ENCODE measurements around the gene LHCGR.

The LHCGR gene

GRCh38 chr2:48755473-48755872 lies at the start of gene LHCGR:
TSS of gene LHCGR (minus strand) at chr2:48755724. CDS start at chr2:48755671, 53 bp downstream.
- Histone ChIP-seq H3K36me3 (no peaks in the 10 kb centered on the region), H3K27ac (no peak within 1 kb of the TSS), H3K9me3 (no peaks in the 10 kb centered on the region), H3K27me3 (peaks cover 47% of the 10 kb centered on the region), H3K4me3 (ENCODE audit: low read depth in 1 of 2, low read length in 1 of 2) (no peak within 1 kb of the TSS), H3K4me1 (ENCODE audit: control insufficient read depth in 1 of 2, insufficient read depth in 1 of 2, low read depth in 1 of 2, low read length in 1 of 2) (no peaks in the 10 kb centered on the region)
- no peak for TF ChIP-seq CTCF (IDR thresholded peaks at IDR 0.05)

GRCh38 chr2:48799601-48800000 lies 44.1 kb upstream of the LHCGR start:
- no peak for TF ChIP-seq CTCF (IDR thresholded peaks at IDR 0.05)
- H3K27me3 ChIP-seq: no peaks in the 10 kb centered on the region
- no peak overlapping the region for H3K27ac ChIP-seq
- no peaks in the 10 kb centered on the region for H3K36me3 ChIP-seq
- H3K4me1 ChIP-seq (ENCODE audit: control insufficient read depth in 1 of 2, insufficient read depth in 1 of 2, low read depth in 1 of 2, low read length in 1 of 2): no peaks in the 10 kb centered on the region
- no peak overlapping the region for H3K4me3 ChIP-seq (ENCODE audit: low read depth in 1 of 2, low read length in 1 of 2)
- no peaks in the 10 kb centered on the region for H3K9me3 ChIP-seq

DNA sequence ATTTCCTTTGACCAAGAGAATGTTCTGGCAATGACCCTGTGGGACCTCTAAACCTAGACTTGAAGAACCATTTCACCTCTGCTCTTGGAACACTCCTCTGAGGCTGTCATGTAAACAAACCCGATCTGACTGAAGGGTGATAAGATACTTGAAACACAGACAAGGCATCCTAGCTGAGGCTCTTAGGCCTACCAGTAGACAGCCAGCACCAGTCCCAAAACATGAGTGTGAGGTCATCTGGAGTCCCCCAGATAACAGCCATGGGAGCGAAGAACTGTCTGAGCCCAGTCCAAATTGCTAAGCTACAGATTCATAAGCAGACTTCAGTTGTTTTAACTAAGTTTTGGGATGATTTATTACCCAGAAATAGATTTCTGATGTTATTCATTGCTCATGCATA lies 39.5 kb upstream of the LHCGR start:
- no peaks in the 10 kb centered on the region for H3K4me1 ChIP-seq (ENCODE audit: control insufficient read depth in 1 of 2, insufficient read depth in 1 of 2, low read depth in 1 of 2, low read length in 1 of 2)
- H3K27ac ChIP-seq: no peak overlapping the region
- H3K9me3 ChIP-seq: no peaks in the 10 kb centered on the region
- no peak for TF ChIP-seq CTCF (IDR thresholded peaks at IDR 0.05)
- no peak overlapping the region for H3K4me3 ChIP-seq (ENCODE audit: low read depth in 1 of 2, low read length in 1 of 2)
- no peaks in the 10 kb centered on the region for H3K36me3 ChIP-seq
- H3K27me3 ChIP-seq: no peaks in the 10 kb centered on the region

- Histone ChIP-seq H3K9me3 (no peaks in the 10 kb centered on the region), H3K4me1 (ENCODE audit: control insufficient read depth in 1 of 2, insufficient read depth in 1 of 2, low read depth in 1 of 2, low read length in 1 of 2) (no peaks in the 10 kb centered on the region), H3K27me3 (no peaks in the 10 kb centered on the region), H3K4me3 (ENCODE audit: low read depth in 1 of 2, low read length in 1 of 2) (no peak overlapping the region), H3K36me3 (no peaks in the 10 kb centered on the region), H3K27ac (no peak overlapping the region)
- no peak for TF ChIP-seq CTCF (IDR thresholded peaks at IDR 0.05)
These were observed 38.1 kb upstream of the LHCGR start for GRCh38 chr2:48793671-48794070.

DNA sequence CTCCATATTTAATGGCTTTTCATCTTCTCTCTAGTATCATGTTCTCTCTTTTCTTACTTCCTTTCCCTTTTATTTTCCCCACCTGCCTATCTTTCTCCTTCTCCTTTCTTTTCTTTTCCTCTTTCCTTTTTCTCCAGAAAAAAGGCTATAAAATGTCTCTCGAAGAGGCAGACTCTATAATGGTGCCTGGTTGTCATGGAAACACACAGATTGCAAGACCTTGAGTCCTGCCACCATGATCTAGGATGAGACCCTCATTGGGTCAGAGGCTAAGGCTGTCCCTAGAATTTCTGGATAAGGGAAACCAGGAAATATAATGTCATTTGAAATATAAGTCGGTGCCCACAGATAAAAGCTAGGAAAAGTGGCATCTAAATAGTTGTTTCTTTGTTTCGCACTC lies 36.5 kb upstream of the LHCGR start:
- H3K4me3 ChIP-seq (ENCODE audit: low read depth in 1 of 2, low read length in 1 of 2): no peak overlapping the region
- no peaks in the 10 kb centered on the region for H3K9me3 ChIP-seq

More for the DNA sequence above, 36.5 kb upstream of the LHCGR start:
- H3K27me3 ChIP-seq: no peaks in the 10 kb centered on the region
- no peaks in the 10 kb centered on the region for H3K4me1 ChIP-seq (ENCODE audit: control insufficient read depth in 1 of 2, insufficient read depth in 1 of 2, low read depth in 1 of 2, low read length in 1 of 2)
- H3K36me3 ChIP-seq: no peaks in the 10 kb centered on the region
- no peak for TF ChIP-seq CTCF (IDR thresholded peaks at IDR 0.05)
- H3K27ac ChIP-seq: no peak overlapping the region
